ENCODE measurements around the gene CELSR1.

DNA sequence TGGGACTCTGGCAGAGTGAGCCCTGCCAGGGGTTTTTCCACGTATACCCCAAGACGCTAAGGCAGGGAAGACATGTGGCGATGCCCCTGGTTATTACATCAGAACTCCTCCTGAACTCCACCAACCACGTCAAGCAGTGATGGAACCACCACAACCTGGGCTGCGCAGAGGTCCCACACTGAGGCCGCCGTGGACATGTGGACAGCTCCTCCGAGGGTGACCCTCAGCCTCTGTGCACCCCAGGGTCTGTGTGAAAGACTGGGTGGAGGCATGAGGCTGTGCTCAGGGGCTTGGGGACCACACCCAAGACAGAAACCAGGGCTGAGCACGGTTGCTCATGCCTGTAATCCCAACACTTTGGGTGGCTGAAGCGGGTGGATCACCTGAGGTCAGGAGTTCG lies 149.7 kb downstream of the CELSR1 start:
- TF ChIP-seq EZH2 (IDR thresholded peaks at IDR 0.05; ENCODE audit: insufficient read depth, low read length): no peak
- TF ChIP-seq, protein P1, sequence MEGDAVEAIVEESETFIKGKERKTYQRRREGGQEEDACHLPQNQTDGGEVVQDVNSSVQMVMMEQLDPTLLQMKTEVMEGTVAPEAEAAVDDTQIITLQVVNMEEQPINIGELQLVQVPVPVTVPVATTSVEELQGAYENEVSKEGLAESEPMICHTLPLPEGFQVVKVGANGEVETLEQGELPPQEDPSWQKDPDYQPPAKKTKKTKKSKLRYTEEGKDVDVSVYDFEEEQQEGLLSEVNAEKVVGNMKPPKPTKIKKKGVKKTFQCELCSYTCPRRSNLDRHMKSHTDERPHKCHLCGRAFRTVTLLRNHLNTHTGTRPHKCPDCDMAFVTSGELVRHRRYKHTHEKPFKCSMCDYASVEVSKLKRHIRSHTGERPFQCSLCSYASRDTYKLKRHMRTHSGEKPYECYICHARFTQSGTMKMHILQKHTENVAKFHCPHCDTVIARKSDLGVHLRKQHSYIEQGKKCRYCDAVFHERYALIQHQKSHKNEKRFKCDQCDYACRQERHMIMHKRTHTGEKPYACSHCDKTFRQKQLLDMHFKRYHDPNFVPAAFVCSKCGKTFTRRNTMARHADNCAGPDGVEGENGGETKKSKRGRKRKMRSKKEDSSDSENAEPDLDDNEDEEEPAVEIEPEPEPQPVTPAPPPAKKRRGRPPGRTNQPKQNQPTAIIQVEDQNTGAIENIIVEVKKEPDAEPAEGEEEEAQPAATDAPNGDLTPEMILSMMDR (IDR thresholded peaks at IDR 0.05; ENCODE audit: insufficient read depth, low read depth, low read length): no peak
